Activated CD4-positive, CD25-positive, alpha-beta regulatory T cell treated with anti-CD3 and anti-CD28 coated beads, Interleukin-2, amount 50 U/mL, for 72 hours (primary cell): ENCODE data around the gene KNDC1.
A peak's percentile ranks its signal among the peaks of the same experiment; 100 is the strongest.

Experiments used
- DNase-seq: peaks from one replicate; pipeline ENCODE4 v3.0.0; 2021

KNDC1 gene

DNA sequence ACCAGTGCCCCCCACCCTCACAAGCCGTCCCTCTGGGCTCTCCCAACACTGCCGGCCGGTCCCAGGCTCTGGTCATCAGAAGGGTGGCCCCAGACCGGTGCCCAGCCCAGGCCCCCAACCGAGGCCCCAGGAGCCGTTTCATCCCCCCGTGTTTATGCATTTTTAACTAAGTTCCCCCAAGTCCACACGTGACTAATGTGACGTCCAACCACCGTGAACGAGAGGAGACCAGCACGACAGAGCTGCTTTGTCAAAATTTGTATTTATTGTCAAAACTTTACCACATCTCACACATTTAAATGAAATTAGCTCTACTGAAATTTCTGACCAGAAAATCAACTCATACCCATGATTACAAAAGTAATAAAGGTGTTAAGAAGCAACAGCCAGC is 86.2 kb downstream of the KNDC1 start:
- DNase-seq = no peak

DNA sequence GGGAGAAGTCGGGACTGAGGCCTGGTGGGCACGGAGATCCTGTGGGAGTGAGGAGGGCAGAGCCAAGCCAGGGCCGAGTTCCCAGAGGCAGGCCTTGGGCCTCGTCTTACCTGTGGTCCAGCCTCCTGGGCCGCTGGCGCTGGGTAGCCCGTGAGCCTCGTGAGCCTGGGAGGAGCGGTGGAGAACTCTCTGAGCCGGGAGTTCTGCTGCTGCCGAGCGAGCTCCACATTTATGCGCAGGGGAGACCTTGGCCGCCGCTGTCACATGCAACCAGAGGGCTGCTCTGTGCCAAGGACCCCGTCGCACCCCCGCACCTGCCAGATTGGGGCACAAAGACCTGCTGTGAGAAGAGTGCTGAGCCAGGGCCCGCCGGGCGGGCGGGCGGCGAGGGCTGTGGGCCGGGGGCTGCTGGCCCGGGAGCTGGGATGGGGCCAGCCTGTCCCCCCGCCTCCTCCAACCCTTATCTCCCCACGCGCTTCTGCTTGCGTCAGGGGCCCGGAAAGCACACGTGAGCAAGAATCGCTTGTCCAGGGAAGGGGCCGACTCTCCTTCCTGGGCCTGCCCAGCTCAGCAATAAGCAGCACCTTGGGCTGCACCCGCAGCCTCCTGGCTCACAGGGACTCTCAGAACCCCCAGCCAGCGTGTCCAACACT is 87.8 kb downstream of the KNDC1 start:
- no peak for DNase-seq

DNA sequence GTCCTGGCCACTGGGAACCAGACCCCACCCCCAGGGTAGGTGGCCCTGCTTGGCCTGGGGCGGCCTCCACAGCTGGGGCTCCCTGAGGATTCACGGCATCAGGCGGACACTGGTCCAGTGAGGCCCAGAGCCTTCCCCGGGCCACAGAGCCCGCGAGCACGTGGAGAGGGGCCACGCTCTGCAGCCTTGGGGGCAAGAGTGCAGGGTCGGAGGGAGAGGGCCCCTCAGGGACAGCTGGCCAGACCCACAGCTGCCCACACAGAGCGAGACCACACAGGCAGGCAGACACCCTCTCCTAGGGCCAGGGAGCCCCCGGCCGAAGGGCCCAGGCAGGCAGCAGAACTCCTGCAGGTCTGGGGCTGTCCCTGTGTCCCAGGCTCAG is 88.3 kb downstream of the KNDC1 start:
- DNase-seq = no peak

DNA sequence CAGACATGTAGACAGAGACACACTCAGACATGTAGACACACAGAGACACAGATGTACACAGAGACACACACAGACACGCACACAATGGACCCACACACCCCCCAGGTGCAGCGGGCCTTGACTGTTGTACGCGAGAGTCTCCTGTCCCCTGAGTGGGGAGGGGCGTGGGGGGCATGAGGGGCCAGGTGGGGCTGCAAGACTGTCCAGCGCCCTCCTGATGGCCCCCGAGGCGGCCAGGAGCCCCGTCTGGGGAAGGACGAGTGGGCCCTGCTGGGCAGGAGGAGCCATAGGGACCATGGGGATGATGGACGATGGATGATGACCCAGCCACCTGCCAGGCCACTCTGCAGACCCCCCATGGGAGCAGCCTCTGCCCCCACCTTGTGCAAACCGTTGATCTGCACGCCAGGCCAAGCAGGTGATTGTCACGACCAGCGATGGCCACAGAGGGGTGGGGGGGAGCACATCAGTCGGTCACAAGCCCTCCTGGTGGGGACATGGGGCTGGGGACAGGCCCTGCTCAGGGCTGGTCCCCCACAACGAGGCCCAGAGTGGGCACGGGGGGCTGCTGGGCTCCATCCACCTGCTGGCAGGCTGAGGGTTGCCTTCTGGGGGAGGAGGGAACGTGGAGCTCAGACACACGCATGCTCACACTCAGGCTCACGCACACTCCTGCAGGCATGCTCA is 89.2 kb downstream of the KNDC1 start:
- DNase-seq = no peak

GRCh38 chr10:133249975-133250754 is 90.1 kb downstream of the KNDC1 start:
- no peak for DNase-seq

DNA sequence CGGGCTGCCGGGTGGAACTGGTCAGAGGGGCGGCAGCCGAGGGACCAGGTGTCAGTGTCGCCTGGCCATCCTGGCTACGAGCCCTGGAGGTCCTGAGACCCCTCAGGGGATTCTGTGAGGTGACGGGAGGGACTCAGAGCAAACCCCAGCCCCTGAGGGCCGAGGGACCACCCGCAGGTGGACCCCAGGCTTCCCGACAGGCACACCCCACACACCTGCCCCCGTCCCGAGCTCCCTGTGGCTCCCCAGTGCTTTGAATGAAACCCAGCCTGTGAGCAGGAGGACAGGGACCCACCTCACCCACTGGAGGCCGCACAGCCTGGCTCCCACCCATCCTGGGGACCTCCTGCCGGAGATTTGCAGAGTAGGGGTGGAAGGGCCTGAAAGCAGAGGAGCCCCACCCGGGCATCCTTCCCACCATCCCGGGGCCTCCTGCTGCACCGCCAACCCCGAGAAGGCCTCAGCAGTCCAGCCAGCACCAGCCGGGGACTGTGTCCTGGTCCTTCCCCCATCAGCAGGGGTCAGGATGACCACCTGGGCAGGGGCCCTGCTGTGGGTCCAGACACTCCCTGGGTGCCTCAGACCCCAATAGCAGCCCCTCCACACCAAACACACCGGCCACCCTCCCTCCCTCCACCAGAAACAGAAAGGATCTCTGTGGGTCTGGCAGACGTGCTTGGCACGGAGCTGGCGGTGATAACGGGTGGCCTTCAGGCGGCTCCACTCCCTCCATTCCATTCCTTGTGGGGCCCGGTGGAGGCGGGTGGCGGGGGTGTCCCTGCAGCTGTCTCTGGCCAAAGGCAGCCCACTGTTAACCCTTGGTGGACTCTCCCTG is 91.6 kb downstream of the KNDC1 start:
- DNase-seq = no peak

GRCh38 chr10:133252223-133252552 is 92.2 kb downstream of the KNDC1 start:
- DNase-seq = no peak

DNA sequence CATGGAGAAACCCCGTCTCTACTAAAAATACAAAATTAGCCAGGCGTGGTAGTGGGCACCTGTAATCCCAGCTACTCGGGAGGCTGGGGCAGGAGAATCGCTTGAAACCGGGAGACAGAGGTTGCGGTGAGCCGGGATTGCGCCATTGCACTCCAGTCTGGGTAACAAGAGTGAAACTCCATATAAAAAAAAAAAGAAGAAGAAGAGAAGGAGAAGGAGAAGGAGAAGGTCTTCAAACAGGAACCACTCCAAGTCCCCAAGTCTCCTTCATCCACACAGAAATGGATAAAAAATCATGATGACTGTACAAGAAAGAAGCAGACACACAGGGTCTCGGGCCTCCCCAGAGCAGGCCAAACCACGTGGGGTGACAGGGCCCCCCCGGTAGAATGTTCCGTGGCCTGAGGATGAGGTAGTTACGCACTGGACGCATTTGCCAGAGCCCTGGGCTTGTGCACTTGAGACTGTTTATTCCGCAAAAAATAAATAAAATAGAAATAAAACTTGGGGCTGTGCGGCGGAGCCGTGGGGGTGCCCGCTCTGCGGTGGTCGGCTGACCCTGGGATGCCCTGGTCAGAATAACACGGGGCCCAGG is 93.4 kb downstream of the KNDC1 start:
- DNase-seq = no peak

DNA sequence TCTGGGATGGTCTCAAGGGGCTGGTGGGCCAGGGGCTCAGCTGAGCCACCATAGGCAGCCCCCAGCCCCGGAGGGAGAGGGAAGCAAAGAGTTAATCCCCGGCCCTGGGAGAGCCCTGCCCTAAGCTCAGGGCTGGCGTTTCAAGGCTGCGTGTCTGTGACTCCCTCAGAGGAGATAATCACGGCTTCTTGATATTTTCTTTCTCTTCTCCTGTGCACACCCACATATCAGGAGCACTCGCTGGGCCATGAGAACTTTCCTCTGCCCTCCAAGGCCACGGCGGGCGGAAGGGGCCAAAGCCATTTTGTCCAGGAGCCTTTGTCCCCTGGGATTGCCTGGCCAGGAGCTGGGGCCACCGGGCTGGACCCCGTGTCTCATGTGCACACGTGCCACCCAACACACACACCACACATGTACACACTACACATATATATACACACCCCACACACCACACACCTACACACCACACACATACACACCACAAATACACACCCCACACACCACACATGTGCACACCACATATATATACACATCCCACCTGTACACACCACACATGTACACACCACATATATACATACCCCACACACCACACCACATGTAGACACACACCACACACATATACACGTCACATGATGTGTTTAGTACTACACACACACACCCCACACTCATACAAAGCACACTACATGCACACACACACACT is 94.6 kb downstream of the KNDC1 start:
- DNase-seq = no peak

DNA sequence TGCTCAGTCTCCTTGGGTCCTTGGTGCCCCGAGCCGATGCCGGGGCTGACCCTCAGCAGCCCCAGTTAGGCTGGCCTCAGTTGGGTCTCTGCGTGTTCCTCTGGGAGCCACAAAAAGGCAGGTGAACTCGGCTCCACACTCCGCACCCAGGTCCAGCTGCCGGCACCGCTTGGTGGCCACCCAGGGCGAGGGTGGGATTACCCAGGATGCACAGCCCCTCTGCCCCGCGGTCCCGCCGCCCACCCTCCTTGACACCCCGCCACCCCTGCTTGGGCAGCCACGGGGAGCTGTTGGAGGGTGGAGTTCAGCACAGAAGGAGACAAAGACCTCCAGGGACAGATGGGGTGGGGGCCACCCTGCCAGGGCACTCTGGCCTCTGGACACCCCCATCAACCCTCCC is 95.3 kb downstream of the KNDC1 start:
- no peak for DNase-seq

DNA sequence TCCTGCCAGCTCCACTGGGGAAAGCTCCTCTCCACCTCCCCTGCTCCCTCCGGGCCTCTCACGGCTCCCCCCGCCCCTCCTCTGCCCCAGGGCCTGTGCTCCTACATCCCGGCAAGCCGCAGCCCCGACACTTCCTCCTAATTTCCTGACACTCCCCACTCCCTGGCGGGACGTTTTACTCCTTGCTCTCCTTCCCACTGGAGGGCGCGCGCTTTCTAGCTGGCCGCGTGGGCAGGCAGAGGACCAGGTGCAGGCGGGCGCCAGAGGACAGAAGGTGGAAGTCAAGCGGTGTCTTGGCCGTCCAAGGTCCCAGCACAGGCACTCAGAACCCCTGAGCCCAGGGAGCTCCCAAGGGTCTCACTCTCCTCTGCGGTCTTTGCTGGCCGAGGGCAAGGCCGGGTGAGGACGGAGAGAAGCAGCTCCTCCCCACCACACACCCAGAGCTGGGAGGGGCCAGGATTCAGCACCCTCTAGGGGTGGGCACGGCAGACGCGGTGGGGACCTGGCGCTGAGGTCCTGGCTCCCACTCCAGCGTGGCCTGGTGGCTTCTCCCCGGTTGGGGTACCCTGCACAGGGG is 97.6 kb downstream of the KNDC1 start:
- DNase-seq = no peak

GRCh38 chr10:133258066-133258817 is 98.2 kb downstream of the KNDC1 start:
- DNase-seq = no peak

GRCh38 chr10:133258818-133259601 is 99.0 kb downstream of the KNDC1 start:
- peak; percentile 70 for DNase-seq

DNA sequence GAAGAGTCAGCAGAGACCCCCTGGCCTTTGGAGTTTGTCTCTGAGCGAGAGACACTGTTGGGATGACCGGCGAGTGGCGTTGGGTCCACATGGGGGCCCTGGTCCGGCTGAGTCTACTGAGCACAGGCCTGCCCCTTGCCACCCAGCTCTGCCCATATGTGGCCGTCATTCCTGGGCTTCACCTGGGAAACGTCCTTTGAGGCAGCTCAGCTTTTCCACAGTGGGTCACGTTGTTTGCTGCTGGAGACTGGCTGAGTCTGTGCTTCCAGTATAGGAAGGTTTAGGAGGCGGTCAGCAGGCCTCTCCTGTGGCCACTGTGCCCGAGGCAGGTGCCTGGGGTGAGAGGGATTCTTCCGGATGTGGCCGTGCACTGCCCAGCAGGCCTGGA is 99.6 kb downstream of the KNDC1 start:
- DNase-seq = no peak

GRCh38 chr10:133260895-133261725 is 101.1 kb downstream of the KNDC1 start:
- peak; percentile 65 for DNase-seq

DNA sequence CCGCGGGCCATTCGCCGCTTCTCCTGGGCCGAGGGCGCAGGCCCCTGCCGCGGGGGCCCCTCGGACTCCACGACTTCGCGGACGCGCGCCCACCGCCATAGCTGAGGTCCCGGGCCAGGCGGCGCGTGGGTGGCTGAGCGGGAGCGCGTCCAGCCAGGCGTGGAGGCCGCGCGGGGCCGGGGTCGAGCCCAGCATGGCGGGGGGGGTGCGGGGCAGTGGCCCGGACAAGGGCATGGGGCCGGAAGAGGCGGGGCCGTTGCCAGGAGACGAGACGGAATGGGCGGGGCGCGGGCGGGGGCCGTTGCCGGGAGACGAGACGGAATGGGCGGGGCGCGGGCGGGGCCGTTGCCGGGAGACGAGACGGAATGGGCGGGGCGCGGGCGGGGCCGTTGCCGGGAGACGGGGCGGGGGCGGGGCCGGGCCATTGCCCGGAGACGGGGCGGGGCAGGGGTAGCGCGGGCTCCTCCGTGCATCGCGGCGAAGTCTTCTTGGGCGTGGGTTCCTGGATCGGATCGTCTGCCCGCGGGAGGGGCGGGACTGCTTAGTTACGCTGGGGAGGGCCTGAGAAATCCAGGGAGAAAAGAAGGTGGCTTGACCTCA is 101.8 kb downstream of the KNDC1 start:
- DNase-seq = peak; percentile 83

DNA sequence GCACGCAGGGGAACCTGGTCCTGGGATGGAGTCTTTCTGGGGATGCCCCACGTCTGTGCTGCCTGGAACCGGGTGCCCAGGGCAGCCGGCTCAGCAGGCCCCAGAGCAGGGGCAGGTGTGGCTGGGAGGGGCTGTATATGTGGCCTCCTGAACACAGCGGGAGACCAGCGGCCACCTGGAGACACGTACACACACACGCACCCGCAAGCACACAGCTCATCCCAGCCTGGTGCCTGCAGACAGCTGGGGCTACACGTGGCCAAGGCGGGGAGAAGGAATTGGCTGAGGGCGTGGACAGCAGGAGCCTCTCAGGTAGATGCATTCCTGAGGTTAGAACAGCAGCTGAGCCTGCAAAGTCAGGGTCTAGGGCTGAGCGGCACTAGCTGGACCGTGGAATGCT is 102.7 kb downstream of the KNDC1 start:
- no peak for DNase-seq

- no peak for DNase-seq
Observed at GRCh38 chr10:133263674-133264073, 103.7 kb downstream of the KNDC1 start.

GRCh38 chr10:133264461-133264860 is 104.4 kb downstream of the KNDC1 start:
- no peak for DNase-seq
